Thyroid gland (tissue), 4 donors: Measurements from ENCODE around the gene TTC6.

Source experiments
- CTCF ChIP-seq, 6 experiments: fragments of 200-600 bp in 3 of 6; fragments of 450-650 bp in 3 of 6; sonication (generic) in 3 of 6; IDR thresholded peaks; one replicate each; pipeline ENCODE4 v1.5.1; 2016 to 2019; ENCODE audit warnings: antibody characterized with exemption in 6 of 6, mild to moderate bottlenecking in 2 of 6, inconsistent platforms in 1 of 6, moderate library complexity in 1 of 6
- POLR2A ChIP-seq, 2 donors: fragments of 450-650 bp; IDR thresholded peaks; one replicate each; pipeline ENCODE4 v1.6.1; 2017; ENCODE audit warnings: antibody characterized with exemption in 2 of 2, mild to moderate bottlenecking in 2 of 2, moderate library complexity in 1 of 2

GRCh38 chr14:37563189-37563588 is 32.2 kb upstream of the TTC6 start:
- TF ChIP-seq CTCF (IDR thresholded peaks at IDR 0.05) (no peak), POLR2A (IDR thresholded peaks at IDR 0.05) (no peak)
